Measurements from ENCODE around the gene TPD52L1. TPM values are rescaled to one million over a fixed set of nuclear protein-coding genes. Genes with fewer than 3 reads are reported as not detected.

The TPD52L1 gene
- total and polyA plus RNA-seq, 2 of the 4 experiments (the other 2 are of a cell fraction): 10.2 to 13.5 TPM

GRCh38 chr6:125299257-125299656 is 145.7 kb downstream of the TPD52L1 start:
- H3K36me3 ChIP-seq (ENCODE audit: control insufficient read depth, insufficient read depth, low read length): peaks cover 16% of the 10 kb centered on the region
- no TSS peak for BruUV-seq (replicated peaks)
- DNase-seq (no peak), ATAC-seq (ENCODE audit: low read depth) (no peak)
- H2BK120ac ChIP-seq (ENCODE audit: low read depth, low read length): no peak overlapping the region
- in situ Hi-C loops (cut with MboI; ENCODE audit: low sequenced_read_pairs): no loop called here
- H4K5ac ChIP-seq (ENCODE audit: low read depth, low read length): no peak overlapping the region
- no peak overlapping the region for H2BK15ac ChIP-seq (ENCODE audit: low read depth, low read length)
- no peak overlapping the region for H3K27ac ChIP-seq (ENCODE audit: insufficient read depth, low read length)
- H2AK5ac ChIP-seq (ENCODE audit: low read depth, low read length): peak overlapping the region; percentile 12; the same call in 1 of the 2 replicates
- no peak overlapping the region for H3K4me2 ChIP-seq (ENCODE audit: low read depth, low read length)
- intact Hi-C loops (cut with micrococcal nuclease): no loop called here
- ChIA-PET POLR2A (ENCODE audit: unreplicated experiment) (no interaction called here), CTCF (no interaction called here)
- TF ChIP-seq RFX5 (IDR thresholded peaks at IDR 0.05; ENCODE audit: low read depth, low read length) (no peak), BHLHE40 (IDR thresholded peaks at IDR 0.05; ENCODE audit: low read depth, low read length) (no peak), NFE2L2 (IDR thresholded peaks at IDR 0.05; ENCODE audit: low read depth, low read length) (no peak), POLR2A (IDR thresholded peaks at IDR 0.05; ENCODE audit: low read depth, low read length) (no peak), RCOR1 (IDR thresholded peaks at IDR 0.05; ENCODE audit: insufficient replicate concordance, low read length) (no peak), MAFK (IDR thresholded peaks at IDR 0.05; ENCODE audit: low read depth, low read length) (no peak), FOS (IDR thresholded peaks at IDR 0.05; ENCODE audit: low read depth, low read length) (no peak), USF2 (IDR thresholded peaks at IDR 0.05; ENCODE audit: low read depth, low read length) (no peak), CEBPB (IDR thresholded peaks at IDR 0.05; ENCODE audit: low read depth, low read length) (no peak), RAD21 (IDR thresholded peaks at IDR 0.05; ENCODE audit: low read length) (no peak), MXI1 (IDR thresholded peaks at IDR 0.05; ENCODE audit: borderline replicate concordance, low read depth, low read length) (no peak), CTCF (conservative IDR thresholded peaks at IDR 0.05; ENCODE audit: low read depth, low read length) (no peak), CHD1 (IDR thresholded peaks at IDR 0.05; ENCODE audit: low read depth, low read length) (no peak), ELK1 (IDR thresholded peaks at IDR 0.05; ENCODE audit: borderline replicate concordance, low read depth, low read length) (no peak), SMC3 (IDR thresholded peaks at IDR 0.05; ENCODE audit: low read depth, low read length) (no peak), MAZ (IDR thresholded peaks at IDR 0.05; ENCODE audit: borderline replicate concordance, low read depth, low read length) (no peak)
- H3K9ac ChIP-seq (ENCODE audit: low read depth, low read length): no peak overlapping the region
- H3K79me1 ChIP-seq (ENCODE audit: low read depth in 1 of 2, low read length in 2 of 2): peaks cover 37 to 39% of the 10 kb centered on the region in 2 experiments
- H3K23ac ChIP-seq (ENCODE audit: low read depth, low read length): no peak overlapping the region; the same call in 1 of the 2 replicates
- no peaks in the 10 kb centered on the region for H3K27me3 ChIP-seq (ENCODE audit: control insufficient read depth, insufficient read depth, low read length)
- dilution Hi-C loops (cut with HindIII; ENCODE audit: low sequenced_read_pairs, unreplicated experiment): no loop called here
- no peak overlapping the region for H2AFZ ChIP-seq (replicated peaks; ENCODE audit: low read length, poor library complexity)
- no peak overlapping the region for H3K18ac ChIP-seq (ENCODE audit: low read depth, low read length)
- H4K91ac ChIP-seq (ENCODE audit: insufficient read depth, low read depth, low read length): no peak overlapping the region
- H4K20me1 ChIP-seq (ENCODE audit: insufficient read depth, low read length): no peaks in the 10 kb centered on the region
- H4K8ac ChIP-seq (ENCODE audit: low read depth in 2 of 2, low read length in 2 of 2): no peak overlapping the region
- peaks cover 5% of the 10 kb centered on the region; the same call in 1 of the 2 replicates for H3K9me1 ChIP-seq (ENCODE audit: insufficient read depth, low read length)
- H3K9me3 ChIP-seq (ENCODE audit: control insufficient read depth, insufficient read depth, low read length): no peaks in the 10 kb centered on the region
- H3K56ac ChIP-seq (ENCODE audit: extremely low read depth, insufficient read depth, low read length): no peak overlapping the region
- WGBS, 2 experiments (ENCODE audit: extremely low coverage in 2 of 2, insufficient read length in 1 of 2): no CpG with 5 or more reads among the region's 3 CpGs
- no peak overlapping the region for H3K4me3 ChIP-seq (ENCODE audit: insufficient read depth, low read depth, low read length)
- no peak overlapping the region for H3K14ac ChIP-seq (replicated peaks; ENCODE audit: low read depth, low read length)
- H2BK20ac ChIP-seq (ENCODE audit: low read depth, low read length): no peak overlapping the region
- H3K4ac ChIP-seq (ENCODE audit: low read depth, low read length): no peak overlapping the region
- H3K4me1 ChIP-seq (ENCODE audit: control insufficient read depth, insufficient read depth, low read length): peaks cover 5% of the 10 kb centered on the region
- H2BK5ac ChIP-seq (ENCODE audit: low read depth, low read length, poor library complexity, severe bottlenecking): no peak overlapping the region
- H2AK9ac ChIP-seq (replicated peaks; ENCODE audit: low read depth, low read length, poor library complexity): no peak overlapping the region

All from IMR-90 (cell line).